ENCODE measurements around the gene MED20. TPM values are rescaled to one million over a fixed set of nuclear protein-coding genes. Genes with fewer than 3 reads are reported as not detected.

MED20 gene
- total and polyA plus RNA-seq, 10 of the 15 experiments (the other 5 are each of a cell fraction or from before 2014, with no cell fraction given), result 13.4 to 24.8 (median 17.9) TPM

GRCh38 chr6:41920921-41921711, at the start of gene MED20, which contains the start of gene BYSL (continued):
- no peak for TF ChIP-seq CEBPZ (IDR thresholded peaks at IDR 0.05; ENCODE audit: low read depth, low read length)
- TF ChIP-seq TBL1XR1 (IDR thresholded peaks at IDR 0.05; ENCODE audit: low read depth, low read length), result peak; percentile 92
- TF ChIP-seq POLR2AphosphoS5 (IDR thresholded peaks at IDR 0.05; ENCODE audit: low read length), result peak; percentile 79
- no peak for TF ChIP-seq IRF5 (IDR thresholded peaks at IDR 0.05; ENCODE audit: borderline replicate concordance)
- no peak for TF ChIP-seq E4F1 (IDR thresholded peaks at IDR 0.05; ENCODE audit: borderline replicate concordance, partially characterized antibody)
- TF ChIP-seq TCF7 (IDR thresholded peaks at IDR 0.05; ENCODE audit: borderline replicate concordance), result peak; percentile 37; the same call in 1 of the 2 replicates
- peak; percentile 82; the same call in 1 of the 2 replicates for TF ChIP-seq STAT1 (conservative IDR thresholded peaks at IDR 0.05)
- no peak for TF ChIP-seq ZNF622 (IDR thresholded peaks at IDR 0.05)

All from GM12878 (cell line).